Effector memory CD8-positive, alpha-beta T cell (primary cell): ENCODE data around the gene DENND1B.

Source experiments
- ATAC-seq: fragments of 150-1000 bp; cut with Tn5 transposase; replicated peaks from 2 replicates; pipeline ENCODE4 v1.10.0; 2021; ENCODE audit warnings: mild to moderate bottlenecking, moderate library complexity
- DNase-seq, 3 experiments: peaks; one replicate each; pipeline ENCODE4 v3.0.0; 2021
- H3K27ac Mint-ChIP-seq, 2 donors: one replicate each; pipeline ENCODE4 v1.8.0; 2022; ENCODE audit warnings: mild to moderate bottlenecking in 2 of 2, mixed read lengths in 2 of 2, moderate library complexity in 2 of 2
- H3K27me3 Mint-ChIP-seq, 2 donors: one replicate each; pipeline ENCODE4 v1.8.0; 2022; ENCODE audit warnings: mixed read lengths in 2 of 2
- H3K36me3 Mint-ChIP-seq: one replicate; pipeline ENCODE4 v1.8.0; 2022; ENCODE audit warnings: mild to moderate bottlenecking, moderate library complexity, mixed read lengths; ENCODE audit not compliant: insufficient read depth
- H3K4me1 Mint-ChIP-seq, 2 donors: one replicate each; pipeline ENCODE4 v1.8.0; 2022; ENCODE audit warnings: low read depth in 2 of 2, mixed read lengths in 2 of 2
- H3K4me3 Mint-ChIP-seq, 2 donors: one replicate each; pipeline ENCODE4 v1.8.0; 2022; ENCODE audit warnings: mild to moderate bottlenecking in 2 of 2, mixed read lengths in 2 of 2, moderate library complexity in 2 of 2
- H3K9me3 Mint-ChIP-seq, 2 donors: one replicate each; pipeline ENCODE4 v1.8.0; 2022; ENCODE audit warnings: mixed read lengths in 2 of 2

Gene DENND1B

GRCh38 chr1:197464044-197464443 is 311.2 kb downstream of the DENND1B start:
- DNase-seq (no peak), ATAC-seq (no peak)
- Mint-ChIP-seq H3K9me3 (no peaks in the 10 kb centered on the region), H3K36me3 (no peaks in the 10 kb centered on the region), H3K4me1 (no peaks in the 10 kb centered on the region), H3K27me3 (peaks cover 10 to 18% of the 10 kb centered on the region in 2 donors), H3K4me3 (no peak overlapping the region), H3K27ac (no peak overlapping the region)

GRCh38 chr1:197463142-197463541 is 312.1 kb downstream of the DENND1B start:
- Mint-ChIP-seq H3K4me3 (no peak overlapping the region), H3K27ac (no peak overlapping the region), H3K36me3 (no peaks in the 10 kb centered on the region), H3K9me3 (no peaks in the 10 kb centered on the region), H3K4me1 (no peaks in the 10 kb centered on the region), H3K27me3 (peaks cover 1 to 11% of the 10 kb centered on the region in 2 donors)
- no peak for ATAC-seq
- no peak for DNase-seq

DNA sequence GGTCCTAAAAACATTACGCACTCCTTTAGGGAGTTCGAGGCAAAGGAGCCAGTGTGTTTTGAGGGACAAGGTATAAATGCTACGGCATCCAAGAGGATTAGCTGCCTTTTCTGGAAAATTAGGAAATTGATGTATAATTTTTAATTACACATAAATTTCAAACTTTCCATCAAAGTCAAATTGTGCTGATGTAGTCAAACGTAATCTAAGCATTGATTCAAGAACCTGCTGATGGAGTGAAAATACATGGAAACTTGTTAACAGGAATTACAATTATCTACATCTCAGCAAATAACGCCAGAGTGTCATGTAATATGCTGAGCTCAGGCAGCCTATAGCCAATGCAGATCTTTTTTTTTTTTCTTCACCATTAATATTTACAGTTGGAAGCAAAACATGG is 312.7 kb downstream of the DENND1B start:
- no peaks in the 10 kb centered on the region for H3K36me3 Mint-ChIP-seq
- no peaks in the 10 kb centered on the region for H3K9me3 Mint-ChIP-seq
- ATAC-seq (no peak), DNase-seq (no peak)
- H3K4me3 Mint-ChIP-seq: no peak overlapping the region
- no peaks in the 10 kb centered on the region for H3K4me1 Mint-ChIP-seq
- H3K27ac Mint-ChIP-seq: no peak overlapping the region
- H3K27me3 Mint-ChIP-seq: peaks cover 0 to 11% of the 10 kb centered on the region in 2 donors
